HG03469 (cell line): Measurements from ENCODE around the gene PFDN2.
"Not testable (repeated sequence)": the region's sequence is repeated elsewhere in the genome, so short reads cannot be mapped to it uniquely, and the experiment has no call there.

Experiments used
- ATAC-seq: cut with Tn5 transposase; IDR thresholded peaks from one replicate; pipeline ENCODE4 v1.9.1; 2021; ENCODE audit warnings: mild to moderate bottlenecking, moderate library complexity, moderate number of reproducible peaks; ENCODE audit not compliant: unreplicated experiment

PFDN2 gene

GRCh38 chr1:161082996-161083747 is 34.7 kb downstream of the PFDN2 start:
- ATAC-seq, result no peak

DNA sequence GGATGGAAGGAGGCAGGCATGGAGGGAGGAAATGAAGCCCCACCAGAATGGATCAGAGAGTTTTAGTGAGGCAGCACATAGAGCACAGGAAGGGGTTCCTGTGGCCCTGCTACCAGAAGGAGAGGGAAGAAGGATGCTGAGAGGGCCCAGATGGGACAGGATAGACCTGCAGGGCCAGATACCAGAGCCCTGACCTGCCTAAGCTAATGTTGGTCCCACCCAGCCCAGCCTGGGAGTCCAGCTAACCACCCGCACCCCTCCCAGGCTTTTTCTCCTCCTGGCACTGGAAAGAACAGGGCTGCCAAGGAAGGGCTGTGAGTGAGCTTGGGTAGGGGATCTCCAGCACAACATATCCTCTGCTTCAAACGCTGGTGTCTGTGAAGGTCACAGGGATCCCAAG is 35.4 kb downstream of the PFDN2 start:
- no peak for ATAC-seq

GRCh38 chr1:161081519-161081918 is 36.3 kb downstream of the PFDN2 start:
- ATAC-seq, result no peak

GRCh38 chr1:161080441-161081405 is 37.1 kb downstream of the PFDN2 start:
- no peak for ATAC-seq

GRCh38 chr1:161079436-161080110 is 38.3 kb downstream of the PFDN2 start:
- no peak for ATAC-seq

GRCh38 chr1:161077426-161077825 is 40.4 kb downstream of the PFDN2 start:
- ATAC-seq, result no peak

DNA sequence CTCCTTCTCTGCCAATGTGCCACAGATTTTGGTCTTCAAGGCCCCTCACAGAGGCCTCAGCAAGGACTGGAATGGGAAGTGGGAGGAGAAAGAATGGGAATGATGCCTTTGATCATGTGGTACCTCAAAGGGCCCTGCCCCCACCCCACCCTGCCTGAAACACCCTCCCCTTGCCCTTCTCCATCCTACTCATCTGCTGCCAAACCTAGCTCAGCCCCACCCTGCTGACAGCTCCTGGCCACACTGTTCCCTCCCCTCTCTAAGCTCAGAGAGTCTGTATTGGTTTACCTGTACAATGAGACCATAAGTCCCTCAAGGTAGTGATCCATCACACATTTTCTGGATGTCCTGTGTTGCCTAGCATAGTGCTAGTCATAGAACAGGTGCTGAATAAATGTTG is 41.4 kb downstream of the PFDN2 start:
- no peak for ATAC-seq

GRCh38 chr1:161074676-161075368 is 43.0 kb downstream of the PFDN2 start:
- ATAC-seq, result no peak

DNA sequence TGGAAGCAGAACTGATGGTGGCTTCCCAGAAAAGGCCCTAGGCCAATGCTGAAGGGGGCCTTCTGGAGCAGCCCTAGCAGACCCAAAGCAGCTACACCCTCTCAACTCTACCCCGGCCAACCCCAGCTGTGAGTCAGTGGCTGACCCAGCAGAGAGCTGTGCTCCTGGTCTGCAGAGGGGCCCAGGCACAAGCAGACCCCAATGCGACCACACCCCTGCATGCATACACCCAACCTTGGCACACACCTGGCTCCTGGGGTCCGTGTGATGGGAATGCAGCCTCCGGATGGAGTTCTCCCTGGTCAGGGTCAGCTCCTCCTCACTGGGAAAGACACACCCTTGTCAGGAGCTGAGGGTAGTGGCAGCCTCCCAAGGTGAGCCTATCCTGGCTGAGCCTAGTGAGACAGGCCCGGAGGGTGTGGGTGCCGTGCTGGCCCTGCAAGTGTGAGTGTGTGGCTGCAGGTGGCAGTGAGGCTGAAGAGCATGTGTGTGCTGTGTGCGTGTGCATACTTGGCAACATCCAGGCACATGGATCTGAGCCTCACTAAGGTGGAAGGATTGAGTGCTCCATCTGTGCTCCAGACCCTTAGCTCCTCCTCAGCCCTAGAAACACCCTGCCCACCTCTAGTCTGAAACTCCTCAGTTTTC is 44.2 kb downstream of the PFDN2 start:
- ATAC-seq, result no peak

- ATAC-seq, result no peak
Measured at GRCh38 chr1:161072751-161073449, 44.9 kb downstream of the PFDN2 start.

DNA sequence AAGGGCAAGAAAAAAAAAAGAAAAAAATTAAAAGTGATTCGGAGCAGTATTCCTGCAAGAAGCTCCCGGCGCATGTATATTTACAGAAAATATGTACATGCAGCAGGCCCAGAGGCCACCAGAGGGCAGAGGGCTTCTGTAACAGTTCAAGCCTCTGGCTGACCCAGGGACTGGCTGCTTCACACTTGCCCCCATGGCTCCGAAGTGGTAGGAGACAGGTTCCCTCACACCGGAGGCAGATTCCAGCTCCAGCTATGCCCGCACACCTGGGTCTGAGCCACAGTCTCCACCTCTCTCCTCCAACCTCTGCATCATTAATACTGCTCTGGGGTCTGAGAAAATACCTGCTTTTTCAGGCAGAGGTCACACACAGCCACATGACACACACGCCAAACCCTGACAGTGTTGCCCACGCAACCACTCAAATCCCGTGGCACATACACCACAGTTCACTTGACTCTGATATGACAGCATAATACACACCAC is 45.9 kb downstream of the PFDN2 start:
- ATAC-seq, result no peak

DNA sequence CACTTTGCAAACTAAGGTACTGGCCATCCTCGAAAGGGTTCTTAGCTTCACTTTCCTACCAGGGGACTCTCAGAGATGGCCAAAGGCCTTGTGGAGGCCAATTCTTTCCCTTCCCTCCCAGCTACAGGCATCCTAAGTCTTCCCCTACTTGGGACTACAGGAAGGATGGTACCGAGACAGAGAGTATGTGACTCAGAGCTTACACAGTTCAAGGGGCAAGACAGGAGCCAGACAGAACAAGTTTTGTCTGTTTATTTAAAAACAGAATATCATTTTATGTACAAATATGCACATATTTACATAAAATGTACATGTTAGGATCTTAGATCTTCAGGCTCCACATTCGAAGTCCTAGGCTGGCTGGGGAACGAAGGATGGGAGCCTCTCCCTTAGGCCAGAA is 47.1 kb downstream of the PFDN2 start:
- ATAC-seq, result no peak

DNA sequence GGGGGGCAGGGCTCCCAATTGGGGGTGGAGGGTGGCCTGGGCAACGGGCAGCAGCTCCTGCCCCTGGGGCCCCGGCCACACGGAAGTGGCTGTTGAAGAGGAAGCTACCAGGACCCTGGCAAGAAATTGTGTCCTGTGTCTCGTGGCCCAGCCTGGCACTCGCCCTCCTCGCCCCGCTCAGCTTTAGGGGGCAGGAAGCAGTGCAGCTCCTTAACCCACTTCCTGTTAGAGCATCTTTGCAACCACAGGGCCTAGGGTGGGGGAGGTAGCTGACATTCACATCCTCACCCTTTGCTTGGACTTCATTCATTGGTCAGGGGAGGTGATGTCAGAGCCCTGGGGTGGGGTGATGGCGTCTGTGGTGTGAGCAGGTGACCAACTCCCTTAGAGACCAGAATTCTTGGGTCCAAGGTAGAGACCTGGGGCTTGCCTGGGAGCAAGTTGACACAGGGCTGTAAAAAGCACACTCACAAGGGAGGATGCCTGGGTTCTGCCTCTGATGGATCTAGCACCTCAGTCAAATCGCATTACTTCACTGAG is 48.0 kb downstream of the PFDN2 start, which contains the start of gene ARHGAP30:
ARHGAP30 (minus strand) TSS at position 161 of the 540 bp plus-strand sequence. CDS start 267 bp downstream, outside the sequence.
- ATAC-seq, result peak; percentile 68

GRCh38 chr1:161069241-161069640 is 48.6 kb downstream of the PFDN2 start:
- ATAC-seq, result no peak

DNA sequence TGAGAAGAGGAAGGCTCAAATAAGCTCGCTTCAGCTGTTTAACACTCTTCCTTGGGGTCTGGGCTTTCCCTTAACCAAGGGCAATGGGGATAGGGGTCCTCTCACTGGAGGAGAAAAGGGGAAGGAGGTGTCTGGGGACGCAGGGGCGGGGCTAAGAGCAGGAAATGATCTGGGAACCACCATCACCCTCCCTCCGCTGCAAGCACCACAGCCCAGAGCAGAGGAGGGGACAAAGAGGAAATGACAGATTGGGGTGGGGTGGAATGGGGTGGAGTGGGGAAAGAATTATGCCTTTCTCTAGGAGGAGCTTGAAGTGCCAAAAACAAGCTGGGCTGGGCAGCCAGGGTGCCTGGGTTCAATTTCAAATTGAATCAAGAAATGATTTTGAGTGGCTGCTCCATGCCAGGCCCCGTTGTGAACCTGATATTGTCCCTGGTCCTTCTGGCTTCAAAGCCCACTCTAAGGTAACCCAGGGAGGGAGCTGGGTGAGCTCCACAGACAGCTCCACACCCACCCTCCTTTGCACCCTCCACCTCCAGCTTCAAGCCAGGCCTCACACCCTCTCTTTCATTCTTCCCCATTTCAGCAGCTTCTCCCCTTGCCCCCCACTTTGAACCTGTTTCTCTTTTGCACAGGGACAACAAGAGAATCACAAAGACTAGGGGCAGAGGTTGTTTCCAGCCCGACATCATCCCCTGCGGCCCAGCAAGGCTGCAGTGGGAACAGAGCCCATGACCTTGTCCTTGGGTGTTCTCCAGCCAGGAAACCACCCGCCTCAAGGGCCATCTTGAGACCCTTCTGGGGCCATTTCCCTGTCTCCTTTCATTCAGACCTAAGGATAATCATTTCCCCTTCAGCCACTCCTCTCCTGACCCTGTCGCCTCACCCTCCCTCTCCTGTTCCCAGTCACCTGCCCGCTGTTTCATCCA is 49.3 kb downstream of the PFDN2 start:
- no peak for ATAC-seq

DNA sequence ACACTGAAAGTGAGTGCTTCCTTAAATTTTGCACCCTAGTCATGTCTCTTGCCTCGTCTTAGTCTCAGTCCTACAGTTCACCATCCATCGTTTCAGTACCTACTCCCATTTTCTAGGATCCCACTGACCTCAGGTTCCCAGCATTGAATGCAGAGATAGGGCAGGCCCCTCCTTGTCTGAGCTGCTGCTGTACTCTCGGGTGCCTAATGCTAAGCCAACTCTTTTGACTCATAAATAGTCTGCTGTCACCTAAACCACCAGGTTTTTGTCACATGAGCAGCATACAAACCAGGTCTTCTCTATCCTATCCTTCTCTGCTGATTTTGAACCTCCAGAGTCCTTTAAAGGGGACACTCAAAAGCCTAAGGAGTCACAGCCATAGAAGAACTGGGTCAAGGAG is 51.1 kb downstream of the PFDN2 start:
- no peak for ATAC-seq

GRCh38 chr1:161065681-161066080 is 52.2 kb downstream of the PFDN2 start:
- ATAC-seq, result not testable (repeated sequence)

- ATAC-seq, result not testable (repeated sequence)
Measured at GRCh38 chr1:161063936-161064335, 53.9 kb downstream of the PFDN2 start.
